WTC11 (cell line): ENCODE measurements around the gene ACR.

Experiments
- CREB1 ChIP-seq: sonication (generic); formaldehyde crosslinking; IDR thresholded peaks from 2 replicates; pipeline ENCODE4 v1.8.0; 2023; ENCODE audit warnings: mild to moderate bottlenecking, missing genetic modification reagents
- CTCF ChIP-seq: fragments of 200-600 bp; IDR thresholded peaks from 2 replicates; pipeline ENCODE4 v1.8.0; 2022; ENCODE audit warnings: antibody characterized with exemption
- E2F1 ChIP-seq: sonication (generic); formaldehyde crosslinking; IDR thresholded peaks from 2 replicates; pipeline ENCODE4 v1.8.0; 2022; ENCODE audit warnings: mild to moderate bottlenecking, missing genetic modification reagents
- FOXJ3 ChIP-seq: sonication (generic); formaldehyde crosslinking; IDR thresholded peaks from 2 replicates; pipeline ENCODE4 v1.9.0; 2021; ENCODE audit warnings: missing genetic modification reagents, mild to moderate bottlenecking, borderline replicate concordance
- FOXP1 ChIP-seq: sonication (generic); formaldehyde crosslinking; IDR thresholded peaks from 2 replicates; pipeline ENCODE4 v1.8.0; 2022; ENCODE audit warnings: missing genetic modification reagents, mild to moderate bottlenecking, moderate library complexity, borderline replicate concordance
- NR2C2 ChIP-seq: sonication (generic); formaldehyde crosslinking; IDR thresholded peaks from 2 replicates; pipeline ENCODE4 v1.8.0; 2022; ENCODE audit warnings: mild to moderate bottlenecking, missing genetic modification reagents
- ZBTB43 ChIP-seq: sonication (generic); formaldehyde crosslinking; IDR thresholded peaks from 2 replicates; pipeline ENCODE4 v1.8.1; 2023; ENCODE audit warnings: mild to moderate bottlenecking, missing genetic modification reagents
- ZNF121 ChIP-seq: sonication (generic); formaldehyde crosslinking; IDR thresholded peaks from 2 replicates; pipeline ENCODE4 v1.8.0; 2023; ENCODE audit warnings: missing genetic modification reagents
- ZNF512 ChIP-seq: sonication (generic); formaldehyde crosslinking; IDR thresholded peaks from 2 replicates; pipeline ENCODE4 v1.8.1; 2022; ENCODE audit warnings: missing genetic modification reagents, borderline replicate concordance

GRCh38 chr22:50712341-50713007, 25.5 kb upstream of the ACR start:
- TF ChIP-seq CTCF (no peak), ZNF512 (CRISPR knock-in tag) (no peak), FOXP1 (CRISPR knock-in tag) (no peak), E2F1 (CRISPR knock-in tag) (no peak), ZNF121 (CRISPR knock-in tag) (no peak), FOXJ3 (no peak), ZBTB43 (CRISPR knock-in tag) (no peak), CREB1 (CRISPR knock-in tag) (no peak), NR2C2 (CRISPR knock-in tag) (no peak)
